ENCODE measurements around the gene GAGE12J.
"Not testable (repeated sequence)": the region's sequence is repeated elsewhere in the genome, so short reads cannot be mapped to it uniquely, and the experiment has no call there.

Gene GAGE12J

GRCh38 chrX:49312176-49312575 is 9.7 kb upstream of the GAGE12J start:
- no peak for DNase-seq

- no peak for DNase-seq
Measured at GRCh38 chrX:49316085-49316484, 5.8 kb upstream of the GAGE12J start.

GRCh38 chrX:49322266-49322665 is 429 bp downstream of the GAGE12J start:
- not testable (repeated sequence) for DNase-seq

- not testable (repeated sequence) for DNase-seq
Measured at GRCh38 chrX:49323735-49324134, 1.9 kb downstream of the GAGE12J start.

- DNase-seq = not testable (repeated sequence)
Measured at GRCh38 chrX:49330421-49330820, 8.6 kb downstream of the GAGE12J start.

- DNase-seq = not testable (repeated sequence)
Measured at GRCh38 chrX:49331282-49331681, 9.4 kb downstream of the GAGE12J start, which contains the start of gene GAGE13. TSS of gene GAGE13 (plus strand) at chrX:49331582. CDS start at chrX:49332738, 1,156 bp downstream.

GRCh38 chrX:49331841-49332240 is 10.0 kb downstream of the GAGE12J start:
- DNase-seq = not testable (repeated sequence)

GRCh38 chrX:49341449-49341848 is 19.6 kb downstream of the GAGE12J start:
- DNase-seq = not testable (repeated sequence)

GRCh38 chrX:49344496-49345175 is 22.8 kb downstream of the GAGE12J start:
- not testable (repeated sequence) for DNase-seq

- not testable (repeated sequence) for DNase-seq
Measured at GRCh38 chrX:49345402-49345801, 23.6 kb downstream of the GAGE12J start.

GRCh38 chrX:49346150-49346549 is 24.3 kb downstream of the GAGE12J start:
- not testable (repeated sequence) for DNase-seq

Data from NCI-H2171 treated with DMSO at 0.1 percent for 48 hours (cell line).